Sigmoid colon (tissue), 4 donors: ENCODE measurements around the gene SACM1L.

ENCODE experiments used
- CTCF ChIP-seq, 4 experiments: fragments of 450-650 bp in 3 of 4; fragments of 200-600 bp in 1 of 4; IDR thresholded peaks; one replicate each; pipeline ENCODE4 v1.5.1; 2016 to 2019; ENCODE audit warnings: antibody characterized with exemption in 4 of 4, mild to moderate bottlenecking in 3 of 4, moderate library complexity in 2 of 4
- EP300 ChIP-seq, 4 donors: sonication (generic); formaldehyde crosslinking; IDR thresholded peaks; one replicate each; pipeline ENCODE4 v1.6.1; 2017; ENCODE audit warnings: antibody characterized with exemption in 4 of 4
- POLR2A ChIP-seq, 2 donors: fragments of 450-650 bp; IDR thresholded peaks; one replicate each; pipeline ENCODE4 v1.6.1; 2016; ENCODE audit warnings: antibody characterized with exemption in 2 of 2, mild to moderate bottlenecking in 2 of 2, moderate library complexity in 2 of 2

- TF ChIP-seq CTCF (IDR thresholded peaks at IDR 0.05): no peak
- TF ChIP-seq POLR2A (IDR thresholded peaks at IDR 0.05): no peak
- no peak for TF ChIP-seq EP300 (IDR thresholded peaks at IDR 0.05)
These were observed 105.0 kb downstream of the SACM1L start for GRCh38 chr3:45794177-45794560.
